Measurements from ENCODE around the gene USP7. TPM values are rescaled to one million over a fixed set of nuclear protein-coding genes. Genes with fewer than 3 reads are reported as not detected.

Gene USP7
- total RNA-seq, 1 donor = 55.3 TPM

- peak; percentile 67 for TF ChIP-seq CTCF (IDR thresholded peaks at IDR 0.05; ENCODE audit: insufficient read depth, low read length)
- DNase-seq (ENCODE audit: low read depth) = peak; percentile 27
- no peak overlapping the region for H3K4me3 ChIP-seq (ENCODE audit: low read depth, low read length)
Measured at GRCh38 chr16:8936421-8936820, 27.3 kb downstream of the USP7 start.

GRCh38 chr16:8935989-8936388 is 27.7 kb downstream of the USP7 start:
- H3K4me3 ChIP-seq (ENCODE audit: low read depth, low read length) = no peak overlapping the region
- peak; percentile 31 for TF ChIP-seq CTCF (IDR thresholded peaks at IDR 0.05; ENCODE audit: insufficient read depth, low read length)
- no peak for DNase-seq (ENCODE audit: low read depth)

- TF ChIP-seq CTCF (IDR thresholded peaks at IDR 0.05; ENCODE audit: insufficient read depth, low read length) = no peak
- DNase-seq (ENCODE audit: low read depth) = no peak
- no peak overlapping the region for H3K4me3 ChIP-seq (ENCODE audit: low read depth, low read length)
Measured at GRCh38 chr16:8934601-8935000, 29.1 kb downstream of the USP7 start.

GRCh38 chr16:8931859-8932258 is 31.8 kb downstream of the USP7 start:
- H3K4me3 ChIP-seq (ENCODE audit: low read depth, low read length) = no peak overlapping the region
- no peak for TF ChIP-seq CTCF (IDR thresholded peaks at IDR 0.05; ENCODE audit: insufficient read depth, low read length)
- peak; percentile 74 for DNase-seq (ENCODE audit: low read depth)

GRCh38 chr16:8929086-8929748 is 34.5 kb downstream of the USP7 start:
- TF ChIP-seq CTCF (IDR thresholded peaks at IDR 0.05; ENCODE audit: insufficient read depth, low read length) = no peak
- H3K4me3 ChIP-seq (ENCODE audit: low read depth, low read length) = no peak overlapping the region
- no peak for DNase-seq (ENCODE audit: low read depth)

DNA sequence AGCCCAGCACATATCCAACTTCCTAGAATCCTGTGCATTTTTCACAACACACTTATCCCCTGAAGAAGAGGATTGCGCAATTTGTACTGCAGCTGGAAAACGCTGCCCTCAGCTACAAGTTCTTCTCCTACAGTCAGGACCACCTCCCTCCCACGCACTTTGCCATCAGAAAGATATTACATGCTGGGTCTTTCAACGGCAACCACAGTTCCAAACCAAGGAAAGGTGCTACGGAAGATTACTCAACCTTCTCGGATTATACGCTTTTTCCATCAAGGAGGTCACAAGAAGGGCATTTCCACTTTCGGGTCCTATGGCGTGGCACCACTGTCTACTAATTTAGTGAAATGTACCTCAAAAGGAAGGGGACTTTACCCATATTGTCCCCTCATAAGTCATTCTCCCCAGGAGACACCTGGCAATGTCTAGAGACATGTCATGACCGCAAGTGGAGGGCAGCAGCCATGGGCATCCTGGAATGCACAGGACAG is 35.2 kb downstream of the USP7 start:
- H3K4me3 ChIP-seq (ENCODE audit: low read depth, low read length) = no peak overlapping the region
- no peak for DNase-seq (ENCODE audit: low read depth)
- no peak for TF ChIP-seq CTCF (IDR thresholded peaks at IDR 0.05; ENCODE audit: insufficient read depth, low read length)

DNA sequence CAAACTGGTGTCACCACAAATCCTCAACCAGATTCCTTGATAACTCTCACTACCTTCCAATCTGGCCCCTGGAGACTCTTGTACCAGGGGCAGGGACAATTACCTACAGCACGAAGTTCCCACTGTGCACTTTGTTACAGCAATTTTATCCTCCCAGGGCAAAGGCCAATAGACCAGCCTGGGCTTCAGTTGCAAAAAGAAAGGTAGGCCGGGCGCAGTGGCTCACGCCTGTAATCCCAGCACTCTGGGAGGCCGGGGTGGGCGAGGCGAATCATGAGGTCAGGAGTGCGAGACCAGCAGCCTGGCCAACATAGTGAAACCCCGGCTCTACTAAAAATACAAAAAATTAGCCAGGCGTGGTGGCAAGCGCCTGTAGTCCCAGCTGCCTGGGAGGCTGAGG is 36.9 kb downstream of the USP7 start:
- TF ChIP-seq CTCF (IDR thresholded peaks at IDR 0.05; ENCODE audit: insufficient read depth, low read length) = no peak
- no peak overlapping the region for H3K4me3 ChIP-seq (ENCODE audit: low read depth, low read length)
- no peak for DNase-seq (ENCODE audit: low read depth)
